Thyroid gland (tissue), 4 donors: Measurements from ENCODE around the gene PABPC1L.

Experiments
- CTCF ChIP-seq, 6 experiments: fragments of 200-600 bp in 3 of 6; fragments of 450-650 bp in 3 of 6; sonication (generic) in 3 of 6; IDR thresholded peaks; one replicate each; pipeline ENCODE4 v1.5.1; 2016 to 2019; ENCODE audit warnings: antibody characterized with exemption in 6 of 6, mild to moderate bottlenecking in 2 of 6, inconsistent platforms in 1 of 6, moderate library complexity in 1 of 6
- POLR2A ChIP-seq, 2 donors: fragments of 450-650 bp; IDR thresholded peaks; one replicate each; pipeline ENCODE4 v1.6.1; 2017; ENCODE audit warnings: antibody characterized with exemption in 2 of 2, mild to moderate bottlenecking in 2 of 2, moderate library complexity in 1 of 2

DNA sequence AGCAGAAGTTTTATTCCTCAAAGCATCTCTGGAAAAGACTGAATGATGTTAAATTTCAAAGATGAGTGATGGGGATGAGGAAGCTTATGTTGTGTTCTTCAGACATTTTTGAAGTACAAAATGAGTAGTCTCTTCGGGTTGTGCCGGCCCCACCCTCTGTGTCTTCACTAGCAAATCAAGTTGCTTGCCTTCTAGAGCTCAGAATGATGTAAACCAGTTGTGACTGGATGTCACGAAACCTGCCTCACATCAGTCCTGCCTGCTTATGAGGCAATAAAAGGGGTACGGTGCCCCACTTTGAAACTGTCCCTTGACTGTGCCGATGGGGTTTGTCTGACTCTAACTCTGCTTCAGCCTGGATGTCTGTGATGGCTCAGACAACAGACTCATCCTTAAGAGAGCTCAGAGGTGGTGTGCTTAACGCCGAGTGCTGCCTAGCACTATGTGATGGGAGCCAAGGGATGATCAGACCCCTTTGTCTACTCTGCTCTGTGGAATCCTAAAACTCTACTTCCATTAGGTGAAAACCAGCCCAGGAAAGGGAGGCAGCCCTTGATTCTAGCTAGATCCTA is 31.3 kb downstream of the PABPC1L start:
- TF ChIP-seq POLR2A (IDR thresholded peaks at IDR 0.05) (no peak), CTCF (IDR thresholded peaks at IDR 0.05) (no peak)
